ENCODE data around the gene CAPZA2. TPM values are rescaled to one million over a fixed set of nuclear protein-coding genes. Genes with fewer than 3 reads are reported as not detected.

CAPZA2 gene
- total RNA-seq, 4 donors from 2014 or later, result 45.0 to 61.2 (median 52.5) TPM

GRCh38 chr7:116949941-116950801 is 87.8 kb downstream of the CAPZA2 start:
- intact Hi-C loops (cut with DNase I; ENCODE audit: low total_unique reads), result no loop called here
- no peak for DNase-seq (ENCODE audit: low spot score in 2 of 2)
- H3K4me3 ChIP-seq (ENCODE audit: low read depth, poor library complexity, severe bottlenecking), result no peak overlapping the region
- TF ChIP-seq POLR2A (IDR thresholded peaks at IDR 0.05) (no peak), CTCF (IDR thresholded peaks at IDR 0.05) (no peak)
- 94 to 96% methylated on average over 9 of the region's 9 CpGs for WGBS, 2 donors

- intact Hi-C loops (cut with DNase I; ENCODE audit: low total_unique reads), result no loop called here
- no peak overlapping the region for H3K4me3 ChIP-seq (ENCODE audit: low read depth, poor library complexity, severe bottlenecking)
- 95 to 96% methylated on average over 5 of the region's 5 CpGs for WGBS, 2 donors
- DNase-seq (ENCODE audit: low spot score in 2 of 2), result no peak
- TF ChIP-seq POLR2A (IDR thresholded peaks at IDR 0.05) (no peak), CTCF (IDR thresholded peaks at IDR 0.05) (no peak)
Observed at GRCh38 chr7:116950889-116951351, 88.5 kb downstream of the CAPZA2 start.

- 95 to 97% methylated on average over 17 of the region's 17 CpGs for WGBS, 2 donors
- intact Hi-C loops (cut with DNase I; ENCODE audit: low total_unique reads), result no loop called here
- no peak for TF ChIP-seq CTCF (IDR thresholded peaks at IDR 0.05)
- TF ChIP-seq POLR2A (IDR thresholded peaks at IDR 0.05), result no peak
- H3K4me3 ChIP-seq (ENCODE audit: low read depth, poor library complexity, severe bottlenecking), result no peak overlapping the region
- DNase-seq (ENCODE audit: low spot score in 2 of 2), result no peak
Observed at GRCh38 chr7:116951366-116952292, 89.2 kb downstream of the CAPZA2 start.

GRCh38 chr7:116952635-116953371 is 90.4 kb downstream of the CAPZA2 start:
- peak; percentile 56 to 94 for DNase-seq (ENCODE audit: low spot score in 2 of 2)
- intact Hi-C loops (cut with DNase I; ENCODE audit: low total_unique reads), result no loop called here
- WGBS, 2 donors, result 4 to 6% methylated on average over 25 of the region's 25 CpGs
- peak overlapping the region; percentile 30 for H3K4me3 ChIP-seq (ENCODE audit: low read depth, poor library complexity, severe bottlenecking)
- TF ChIP-seq CTCF (IDR thresholded peaks at IDR 0.05), result no peak
- TF ChIP-seq POLR2A (IDR thresholded peaks at IDR 0.05), result no peak

GRCh38 chr7:116953372-116953905 is 91.1 kb downstream of the CAPZA2 start, which contains the start of gene ST7:
TSS of gene ST7 (plus strand) at chr7:116953501. CDS start at chr7:116953541, 40 bp downstream.
- intact Hi-C loops (cut with DNase I; ENCODE audit: low total_unique reads), result no loop called here
- DNase-seq (ENCODE audit: low spot score in 2 of 2), result peak; percentile 48 to 93
- 0 to 1% methylated on average over 2 to 25 of the region's 77 CpGs for WGBS, 2 donors
- H3K4me3 ChIP-seq (ENCODE audit: low read depth, poor library complexity, severe bottlenecking), result peak within 1 kb of the TSS; percentile 94
- no peak for TF ChIP-seq POLR2A (IDR thresholded peaks at IDR 0.05)
- no peak for TF ChIP-seq CTCF (IDR thresholded peaks at IDR 0.05)
